ENCODE data around the gene CCDC116. TPM values are rescaled to one million over a fixed set of nuclear protein-coding genes. Genes with fewer than 3 reads are reported as not detected.

Gene CCDC116
- total and polyA plus RNA-seq, 11 donors: 0.18 to 1.3 (median 0.26) TPM; not detected in 4

DNA sequence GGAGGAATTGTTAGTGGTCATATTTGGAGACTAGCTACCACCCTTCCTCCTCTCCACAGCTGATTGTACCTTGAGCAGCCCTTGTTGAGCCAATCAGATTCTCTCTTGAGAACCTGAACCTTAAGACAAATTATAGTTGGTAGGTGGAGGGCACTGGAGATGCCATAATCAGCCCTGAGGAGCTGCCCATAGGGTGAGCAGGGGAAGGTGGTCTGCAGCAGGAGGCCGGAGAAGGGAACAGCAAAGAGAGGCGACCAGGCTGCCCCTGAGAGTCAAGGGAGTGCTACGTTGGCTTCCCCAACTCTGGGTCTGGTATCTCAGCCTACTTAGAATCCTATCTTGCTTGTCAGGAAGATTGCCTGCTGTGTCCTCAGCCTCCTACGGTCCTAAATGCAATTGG is 6.8 kb downstream of the CCDC116 start:
- DNase-seq: no peak
- intact Hi-C loops (cut with DNase I): loop anchor here in 1 of 10 donors (10.0 kb wide), 1 partner anchor 55 kb away; no protein-coding TSS in a partner anchor
- H3K36me3 ChIP-seq: peaks cover 0 to 7% (median 0%) of the 10 kb centered on the region in 9 donors
- no peak for ATAC-seq
- H3K4me1 ChIP-seq: peaks cover 0 to 24% (median 13%) of the 10 kb centered on the region in 12 donors
- H3K27ac ChIP-seq: no peak overlapping the region
- H3K9me3 ChIP-seq: no peaks in the 10 kb centered on the region
- no peak overlapping the region for H3K4me3 ChIP-seq
- H3K27me3 ChIP-seq: no peaks in the 10 kb centered on the region
- 74 to 82% (median 76%) methylated on average over 4 of the region's 4 CpGs for WGBS, 4 donors
- no peak for TF ChIP-seq POLR2A (IDR thresholded peaks at IDR 0.05)
- TF ChIP-seq, protein P1, sequence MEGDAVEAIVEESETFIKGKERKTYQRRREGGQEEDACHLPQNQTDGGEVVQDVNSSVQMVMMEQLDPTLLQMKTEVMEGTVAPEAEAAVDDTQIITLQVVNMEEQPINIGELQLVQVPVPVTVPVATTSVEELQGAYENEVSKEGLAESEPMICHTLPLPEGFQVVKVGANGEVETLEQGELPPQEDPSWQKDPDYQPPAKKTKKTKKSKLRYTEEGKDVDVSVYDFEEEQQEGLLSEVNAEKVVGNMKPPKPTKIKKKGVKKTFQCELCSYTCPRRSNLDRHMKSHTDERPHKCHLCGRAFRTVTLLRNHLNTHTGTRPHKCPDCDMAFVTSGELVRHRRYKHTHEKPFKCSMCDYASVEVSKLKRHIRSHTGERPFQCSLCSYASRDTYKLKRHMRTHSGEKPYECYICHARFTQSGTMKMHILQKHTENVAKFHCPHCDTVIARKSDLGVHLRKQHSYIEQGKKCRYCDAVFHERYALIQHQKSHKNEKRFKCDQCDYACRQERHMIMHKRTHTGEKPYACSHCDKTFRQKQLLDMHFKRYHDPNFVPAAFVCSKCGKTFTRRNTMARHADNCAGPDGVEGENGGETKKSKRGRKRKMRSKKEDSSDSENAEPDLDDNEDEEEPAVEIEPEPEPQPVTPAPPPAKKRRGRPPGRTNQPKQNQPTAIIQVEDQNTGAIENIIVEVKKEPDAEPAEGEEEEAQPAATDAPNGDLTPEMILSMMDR (IDR thresholded peaks at IDR 0.05): no peak

DNA sequence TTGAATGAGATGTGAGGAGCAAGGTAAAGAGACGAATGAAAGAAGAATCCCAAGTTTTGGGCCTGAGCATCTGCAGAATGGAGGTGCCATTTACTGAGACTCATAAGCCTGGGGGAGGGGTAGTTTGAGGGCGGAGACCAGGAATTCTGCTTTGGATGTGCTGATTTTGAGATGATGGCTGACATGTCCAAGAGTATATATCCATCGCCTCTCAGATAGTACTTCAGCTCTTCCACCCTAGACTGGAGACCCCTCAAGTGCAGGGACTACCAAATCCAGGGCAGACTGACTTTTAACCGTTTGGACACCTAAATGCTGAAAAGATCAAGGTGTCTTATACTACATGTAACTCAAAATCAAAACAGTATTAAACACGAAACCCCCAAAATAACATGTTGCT is 8.2 kb downstream of the CCDC116 start:
- intact Hi-C loops (cut with DNase I): no loop called here
- Histone ChIP-seq H3K27ac (no peak overlapping the region), H3K27me3 (no peaks in the 10 kb centered on the region), H3K4me3 (no peak overlapping the region), H3K4me1 (peaks cover 0 to 24% (median 13%) of the 10 kb centered on the region in 12 donors), H3K36me3 (peaks cover 0 to 16% (median 8%) of the 10 kb centered on the region in 9 donors), H3K9me3 (no peaks in the 10 kb centered on the region)
- DNase-seq: no peak
- no peak for TF ChIP-seq POLR2A (IDR thresholded peaks at IDR 0.05)
- TF ChIP-seq, protein P1 (IDR thresholded peaks at IDR 0.05): no peak
- no peak for ATAC-seq
- 85 to 94% (median 89%) methylated on average over 5 of the region's 5 CpGs for WGBS, 4 donors

DNA sequence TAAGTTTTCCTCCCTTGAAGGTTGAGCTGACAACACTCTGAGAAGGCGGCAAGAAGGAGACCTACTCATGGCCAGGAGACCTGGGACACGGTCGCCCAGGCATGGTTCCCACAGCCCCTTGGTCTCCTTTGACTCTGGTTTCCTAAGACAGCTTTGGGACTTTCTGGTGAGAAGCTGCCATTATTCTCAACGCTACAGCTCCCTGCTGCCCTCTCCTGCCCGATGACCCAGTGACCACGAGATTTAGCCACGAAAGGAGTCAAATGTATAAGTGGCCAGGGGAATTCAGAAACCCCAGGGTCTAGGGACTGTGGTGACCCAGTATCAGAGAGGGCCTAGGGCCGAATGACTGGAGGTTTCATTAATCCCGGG is 8.8 kb downstream of the CCDC116 start:
- H3K9me3 ChIP-seq: no peaks in the 10 kb centered on the region

DNA sequence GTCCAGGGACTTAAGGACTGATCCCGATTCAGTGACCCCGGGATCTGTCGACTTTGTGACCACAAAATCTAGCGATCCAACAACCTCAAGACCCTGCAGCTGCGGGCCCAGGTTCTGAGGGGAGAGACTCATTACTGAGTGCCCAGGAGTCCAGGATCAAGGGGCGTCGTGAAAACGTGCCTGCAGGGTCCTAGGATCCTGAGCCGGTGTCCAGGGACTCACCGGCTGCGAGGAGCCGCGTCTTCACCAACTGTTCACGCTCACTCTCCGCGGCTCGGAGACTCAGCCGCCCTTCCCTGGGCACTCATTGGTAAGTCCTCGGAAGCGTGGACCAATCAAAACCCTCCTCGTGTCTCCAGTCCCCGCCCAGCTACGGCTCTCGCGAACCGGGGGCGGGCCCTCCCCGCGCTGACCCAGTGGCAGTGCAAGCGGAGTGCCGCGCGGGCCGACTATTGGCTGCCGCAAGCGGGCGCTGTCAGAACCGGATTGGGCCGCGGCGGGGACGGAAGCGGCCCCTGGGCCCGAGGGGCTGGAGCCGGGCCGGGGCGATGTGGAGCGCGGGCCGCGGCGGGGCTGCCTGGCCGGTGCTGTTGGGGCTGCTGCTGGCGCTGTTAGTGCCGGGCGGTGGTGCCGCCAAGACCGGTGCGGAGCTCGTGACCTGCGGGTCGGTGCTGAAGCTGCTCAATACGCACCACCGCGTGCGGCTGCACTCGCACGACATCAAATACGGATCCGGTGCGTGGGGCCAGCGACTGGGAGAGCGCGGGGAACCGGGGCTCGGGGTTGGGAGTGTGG is 9.4 kb downstream of the CCDC116 start, which contains the start of gene SDF2L1:
SDF2L1 (plus strand) TSS at position 514 of the 795 bp plus-strand sequence; CDS start at position 549, 35 bp downstream.
- TF ChIP-seq, protein P1 (IDR thresholded peaks at IDR 0.05): peak in 10 of 12 donors; percentile 9 to 69 (median 21)
- peak in 1 of 2 donors; percentile 86 for TF ChIP-seq POLR2A (IDR thresholded peaks at IDR 0.05)
- WGBS, 4 donors: 0 to 1% (median 0%) methylated on average over 44 to 76 of the region's 76 CpGs
- peak; percentile 99 to 100 (median 100) for ATAC-seq
- Histone ChIP-seq H3K9me3 (no peaks in the 10 kb centered on the region), H3K4me3 (peak within 1 kb of the TSS; percentile 44 to 87 (median 74)), H3K27me3 (no peaks in the 10 kb centered on the region), H3K27ac (peak within 1 kb of the TSS in 11 of 12 donors; percentile 44 to 76 (median 67)), H3K4me1 (peaks cover 0 to 30% (median 14%) of the 10 kb centered on the region in 12 donors), H3K36me3 (peaks cover 0 to 22% (median 8%) of the 10 kb centered on the region in 9 donors)
- intact Hi-C loops (cut with DNase I): no loop called here
- DNase-seq: peak; percentile 99

More for the DNA sequence above, 8.8 kb downstream of the CCDC116 start:
- Histone ChIP-seq H3K4me1 (peaks cover 0 to 26% (median 13%) of the 10 kb centered on the region in 12 donors), H3K4me3 (peak overlapping the region; percentile 15 to 87 (median 74)), H3K27me3 (no peaks in the 10 kb centered on the region), H3K36me3 (peaks cover 0 to 20% (median 8%) of the 10 kb centered on the region in 9 donors), H3K27ac (peak overlapping the region in 11 of 12 donors; percentile 19 to 76 (median 66))
- intact Hi-C loops (cut with DNase I): no loop called here
- peak; percentile 24 to 55 (median 43) for ATAC-seq
- DNase-seq: peak in 1 of 5 donors; percentile 45
- TF ChIP-seq, protein P1 (IDR thresholded peaks at IDR 0.05): peak in 10 of 12 donors; percentile 10 to 55 (median 36)
- TF ChIP-seq POLR2A (IDR thresholded peaks at IDR 0.05): no peak
- WGBS, 4 donors: 2 to 7% (median 6%) methylated on average over 8 to 9 of the region's 9 CpGs
